GM21367 (cell line): ENCODE measurements around the gene PNPLA2.

ENCODE experiments used
- ATAC-seq: cut with Tn5 transposase; IDR thresholded peaks from one replicate; pipeline ENCODE4 v1.9.1; 2021; ENCODE audit not compliant: unreplicated experiment

The PNPLA2 gene

GRCh38 chr11:829176-829846, 10.6 kb downstream of the PNPLA2 start:
- no peak for ATAC-seq

GRCh38 chr11:829847-830294, 11.2 kb downstream of the PNPLA2 start:
- no peak for ATAC-seq

- no peak for ATAC-seq
Observed at GRCh38 chr11:830295-831117, 11.8 kb downstream of the PNPLA2 start.

GRCh38 chr11:831118-831864, 12.6 kb downstream of the PNPLA2 start:
- ATAC-seq = no peak

GRCh38 chr11:831961-832528, 13.3 kb downstream of the PNPLA2 start:
- no peak for ATAC-seq

GRCh38 chr11:832529-833113, 13.9 kb downstream of the PNPLA2 start, which contains the start of gene CD151:
Gene CD151 (plus strand): TSS chr11:832952. CDS start chr11:836070, 3,118 bp downstream.
- no peak for ATAC-seq

- ATAC-seq = no peak
Observed at GRCh38 chr11:833114-833791, 14.5 kb downstream of the PNPLA2 start.

- no peak for ATAC-seq
Observed at GRCh38 chr11:833849-834311, 15.2 kb downstream of the PNPLA2 start.

- no peak for ATAC-seq
Observed at GRCh38 chr11:834371-835316, 15.9 kb downstream of the PNPLA2 start.

GRCh38 chr11:836274-836673, 17.6 kb downstream of the PNPLA2 start:
- ATAC-seq = no peak

GRCh38 chr11:836700-837099, 18.0 kb downstream of the PNPLA2 start:
- ATAC-seq = no peak

- ATAC-seq = no peak
Observed at GRCh38 chr11:837189-837989, 18.7 kb downstream of the PNPLA2 start.

GRCh38 chr11:837990-838307, 19.2 kb downstream of the PNPLA2 start:
- ATAC-seq = no peak

GRCh38 chr11:838441-839279, 19.9 kb downstream of the PNPLA2 start:
- no peak for ATAC-seq

GRCh38 chr11:839280-839623, 20.5 kb downstream of the PNPLA2 start:
- ATAC-seq = no peak

- ATAC-seq = no peak
Observed at GRCh38 chr11:839875-840617, 21.3 kb downstream of the PNPLA2 start.

GRCh38 chr11:841981-842369, 23.3 kb downstream of the PNPLA2 start:
- ATAC-seq = peak; percentile 12
